Neural cell (in vitro differentiated cells): Measurements from ENCODE around the gene TMEM235. TPM values are rescaled to one million over a fixed set of nuclear protein-coding genes. Genes with fewer than 3 reads are reported as not detected.

Source experiments
- H2AFZ ChIP-seq: fragments of 200-600, 300-800 bp; sonication (generic), shearing (Covaris generic); 2 replicates; pipeline ENCODE4 v1.6.0; 2014; ENCODE audit warnings: low read depth, mild to moderate bottlenecking, antibody characterized with exemption, low read length, moderate library complexity
- H3F3A ChIP-seq: fragments of 200-600 bp; shearing (Covaris generic); 2 replicates; pipeline ENCODE4 v1.6.1; 2016; ENCODE audit warnings: mild to moderate bottlenecking, moderate library complexity, mixed read lengths, antibody characterized with exemption, low read length; ENCODE audit not compliant: insufficient read depth, poor library complexity, severe bottlenecking
- H3K27ac ChIP-seq: fragments of 200-600, 300-800 bp; sonication (generic), shearing (Covaris generic); 2 replicates; pipeline ENCODE4 v1.5.1; 2014; ENCODE audit warnings: mild to moderate bottlenecking, low read length, moderate library complexity
- H3K27me3 ChIP-seq: fragments of 300-800, 200-600 bp; sonication (generic), shearing (Covaris generic); 2 replicates; pipeline ENCODE4 v1.6.0; 2014; ENCODE audit warnings: mild to moderate bottlenecking, low read depth, low read length, moderate library complexity; ENCODE audit not compliant: insufficient read depth
- H3K36me3 ChIP-seq: fragments of 300-800, 200-600 bp; sonication (generic), shearing (Covaris generic); 2 replicates; pipeline ENCODE4 v1.5.1; 2014; ENCODE audit warnings: mild to moderate bottlenecking, antibody characterized with exemption, low read length, moderate library complexity; ENCODE audit not compliant: insufficient read depth
- H3K4me2 ChIP-seq: fragments of 300-800, 200-600 bp; sonication (generic), shearing (Covaris generic); 2 replicates; pipeline ENCODE4 v1.6.0; 2014; ENCODE audit warnings: mild to moderate bottlenecking, low read length
- H3K4me3 ChIP-seq: fragments of 300-800, 200-600 bp; sonication (generic), shearing (Covaris generic); 2 replicates; pipeline ENCODE4 v1.5.1; 2014; ENCODE audit warnings: mild to moderate bottlenecking, low read length, moderate library complexity
- H3K79me2 ChIP-seq: fragments of 200-600 bp; shearing (Covaris generic); replicated peaks from 2 replicates; pipeline ENCODE4 v1.6.0; 2014; ENCODE audit warnings: mild to moderate bottlenecking, low read length, moderate library complexity; ENCODE audit not compliant: insufficient read depth
- H3K9ac ChIP-seq: fragments of 300-800, 200-600 bp; sonication (generic), shearing (Covaris generic); 2 replicates; pipeline ENCODE4 v1.6.1; 2016; ENCODE audit warnings: mild to moderate bottlenecking, low read length, mixed read lengths
- H3K9me2 ChIP-seq: fragments of 200-600 bp; shearing (Covaris generic); 2 replicates; pipeline ENCODE4 v1.6.1; 2016; ENCODE audit warnings: mild to moderate bottlenecking, low read length, mixed read lengths; ENCODE audit not compliant: insufficient read depth
- H3K9me3 ChIP-seq: fragments of 200-600, 300-800 bp; sonication (generic), shearing (Covaris generic); 2 replicates; pipeline ENCODE4 v1.6.1; 2016; ENCODE audit warnings: mild to moderate bottlenecking, mixed run types, low read length, moderate library complexity, mixed read lengths
- H4K20me1 ChIP-seq: fragments of 200-600 bp; shearing (Covaris generic); 2 replicates; pipeline ENCODE4 v1.6.1; 2016; ENCODE audit warnings: mild to moderate bottlenecking, mixed run types; ENCODE audit not compliant: insufficient read depth
- CTCF ChIP-seq: fragments of 450-650 bp; IDR thresholded peaks from 2 replicates; pipeline ENCODE4 v1.5.1; 2014; ENCODE audit warnings: antibody characterized with exemption, mild to moderate bottlenecking, moderate library complexity; ENCODE audit not compliant: poor library complexity, severe bottlenecking
- EP300 ChIP-seq: fragments of 450-650 bp; conservative IDR thresholded peaks from 2 replicates; pipeline ENCODE4 v1.6.1; 2014; ENCODE audit warnings: antibody characterized with exemption, mild to moderate bottlenecking, moderate library complexity; ENCODE audit not compliant: poor library complexity, severe bottlenecking
- EZH2 ChIP-seq: fragments of 200-600, 300-800 bp; shearing (Covaris generic), sonication (generic); IDR thresholded peaks from 2 replicates; pipeline ENCODE4 v1.6.1; 2014; ENCODE audit warnings: antibody characterized with exemption, low read length, borderline replicate concordance, mild to moderate bottlenecking; ENCODE audit not compliant: insufficient read depth, poor library complexity, severe bottlenecking
- MXI1 ChIP-seq: fragments of 450-650 bp; conservative IDR thresholded peaks from 2 replicates; pipeline ENCODE4 v1.6.1; 2014; ENCODE audit warnings: antibody characterized with exemption, mild to moderate bottlenecking; ENCODE audit not compliant: poor library complexity, severe bottlenecking
- POLR2AphosphoS5 ChIP-seq: IDR thresholded peaks from 2 replicates; pipeline ENCODE4 v1.6.1; 2012
- RAD21 ChIP-seq: fragments of 450-650 bp; conservative IDR thresholded peaks from 2 replicates; pipeline ENCODE4 v1.6.1; 2014; ENCODE audit warnings: antibody characterized with exemption, mild to moderate bottlenecking, moderate library complexity
- REST ChIP-seq: IDR thresholded peaks from 2 replicates; pipeline ENCODE4 v1.6.1; 2012; ENCODE audit warnings: borderline replicate concordance
- SMC3 ChIP-seq: fragments of 450-650 bp; conservative IDR thresholded peaks from 2 replicates; pipeline ENCODE4 v1.6.1; 2014; ENCODE audit warnings: antibody characterized with exemption, mild to moderate bottlenecking, moderate library complexity; ENCODE audit not compliant: poor library complexity
- TAF1 ChIP-seq: IDR thresholded peaks from 2 replicates; pipeline ENCODE4 v1.6.1; 2012; ENCODE audit warnings: low read depth
- polyA plus RNA-seq: library from polyadenylated mRNA; depleted of rRNA; stranded (reverse); fragments of >200 nt; gene quantifications from 2 replicates; pipeline ENCODE4 v1.2.3, GENCODE V29; 2014

Gene TMEM235
- polyA plus RNA-seq, 1 donor from 2014 or later = not detected

- Histone ChIP-seq H3F3A (no peaks in the 10 kb centered on the region), H3K4me3 (no peak overlapping the region), H2AFZ (no peak overlapping the region), H3K9me2 (no peaks in the 10 kb centered on the region), H3K36me3 (no peaks in the 10 kb centered on the region), H3K27me3 (no peaks in the 10 kb centered on the region), H3K4me2 (no peak overlapping the region), H3K79me2 (no peaks in the 10 kb centered on the region), H4K20me1 (no peaks in the 10 kb centered on the region), H3K9ac (no peak overlapping the region), H3K9me3 (no peaks in the 10 kb centered on the region), H3K27ac (no peak overlapping the region)
- no peak for TF ChIP-seq TAF1
- TF ChIP-seq POLR2AphosphoS5 = no peak
- no peak for TF ChIP-seq EP300
- TF ChIP-seq RAD21 = no peak
- TF ChIP-seq SMC3 = no peak
- no peak for TF ChIP-seq CTCF
- no peak for TF ChIP-seq MXI1
- no peak for TF ChIP-seq EZH2
- no peak for TF ChIP-seq REST
Observed at GRCh38 chr17:78289004-78289403, 57.6 kb downstream of the TMEM235 start.

- Histone ChIP-seq H3K4me2 (no peak overlapping the region), H3K9me2 (no peaks in the 10 kb centered on the region), H3K9me3 (no peaks in the 10 kb centered on the region), H3K79me2 (no peaks in the 10 kb centered on the region), H3F3A (no peaks in the 10 kb centered on the region), H3K4me3 (no peak overlapping the region), H2AFZ (no peak overlapping the region), H4K20me1 (no peaks in the 10 kb centered on the region), H3K36me3 (no peaks in the 10 kb centered on the region), H3K27ac (no peak overlapping the region), H3K27me3 (no peaks in the 10 kb centered on the region), H3K9ac (no peak overlapping the region)
- TF ChIP-seq RAD21 (peak; percentile 86), TAF1 (no peak), SMC3 (peak; percentile 89), MXI1 (no peak), REST (no peak), POLR2AphosphoS5 (peak; percentile 74), CTCF (peak; percentile 89)
Observed at GRCh38 chr17:78289802-78290363, 58.5 kb downstream of the TMEM235 start.
